Measurements from ENCODE around the gene PHYH.

The PHYH gene

DNA sequence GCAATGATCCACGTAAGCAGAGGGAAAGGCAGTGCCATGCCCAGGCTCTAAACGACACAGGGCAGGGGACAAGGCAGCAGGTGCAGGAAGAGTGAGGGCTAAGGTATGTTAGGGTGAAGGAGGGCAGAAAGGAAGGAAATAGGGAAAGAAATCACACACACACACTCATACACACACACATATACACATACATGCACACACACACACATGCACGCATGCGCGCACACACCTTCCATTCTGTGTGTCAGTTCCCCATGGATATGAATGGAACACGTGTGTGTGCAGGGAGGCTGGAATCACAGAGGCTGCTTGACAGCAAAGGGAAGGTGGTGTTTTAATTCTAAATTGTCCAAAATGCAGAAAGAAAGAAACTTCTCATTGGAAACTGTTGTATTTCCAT, 6.2 kb upstream of the PHYH start:
- TF ChIP-seq, protein P1, sequence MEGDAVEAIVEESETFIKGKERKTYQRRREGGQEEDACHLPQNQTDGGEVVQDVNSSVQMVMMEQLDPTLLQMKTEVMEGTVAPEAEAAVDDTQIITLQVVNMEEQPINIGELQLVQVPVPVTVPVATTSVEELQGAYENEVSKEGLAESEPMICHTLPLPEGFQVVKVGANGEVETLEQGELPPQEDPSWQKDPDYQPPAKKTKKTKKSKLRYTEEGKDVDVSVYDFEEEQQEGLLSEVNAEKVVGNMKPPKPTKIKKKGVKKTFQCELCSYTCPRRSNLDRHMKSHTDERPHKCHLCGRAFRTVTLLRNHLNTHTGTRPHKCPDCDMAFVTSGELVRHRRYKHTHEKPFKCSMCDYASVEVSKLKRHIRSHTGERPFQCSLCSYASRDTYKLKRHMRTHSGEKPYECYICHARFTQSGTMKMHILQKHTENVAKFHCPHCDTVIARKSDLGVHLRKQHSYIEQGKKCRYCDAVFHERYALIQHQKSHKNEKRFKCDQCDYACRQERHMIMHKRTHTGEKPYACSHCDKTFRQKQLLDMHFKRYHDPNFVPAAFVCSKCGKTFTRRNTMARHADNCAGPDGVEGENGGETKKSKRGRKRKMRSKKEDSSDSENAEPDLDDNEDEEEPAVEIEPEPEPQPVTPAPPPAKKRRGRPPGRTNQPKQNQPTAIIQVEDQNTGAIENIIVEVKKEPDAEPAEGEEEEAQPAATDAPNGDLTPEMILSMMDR (IDR thresholded peaks at IDR 0.05; ENCODE audit: extremely low read depth, missing control alignments) = no peak
- no peak for DNase-seq (ENCODE audit: low spot score)

DNA sequence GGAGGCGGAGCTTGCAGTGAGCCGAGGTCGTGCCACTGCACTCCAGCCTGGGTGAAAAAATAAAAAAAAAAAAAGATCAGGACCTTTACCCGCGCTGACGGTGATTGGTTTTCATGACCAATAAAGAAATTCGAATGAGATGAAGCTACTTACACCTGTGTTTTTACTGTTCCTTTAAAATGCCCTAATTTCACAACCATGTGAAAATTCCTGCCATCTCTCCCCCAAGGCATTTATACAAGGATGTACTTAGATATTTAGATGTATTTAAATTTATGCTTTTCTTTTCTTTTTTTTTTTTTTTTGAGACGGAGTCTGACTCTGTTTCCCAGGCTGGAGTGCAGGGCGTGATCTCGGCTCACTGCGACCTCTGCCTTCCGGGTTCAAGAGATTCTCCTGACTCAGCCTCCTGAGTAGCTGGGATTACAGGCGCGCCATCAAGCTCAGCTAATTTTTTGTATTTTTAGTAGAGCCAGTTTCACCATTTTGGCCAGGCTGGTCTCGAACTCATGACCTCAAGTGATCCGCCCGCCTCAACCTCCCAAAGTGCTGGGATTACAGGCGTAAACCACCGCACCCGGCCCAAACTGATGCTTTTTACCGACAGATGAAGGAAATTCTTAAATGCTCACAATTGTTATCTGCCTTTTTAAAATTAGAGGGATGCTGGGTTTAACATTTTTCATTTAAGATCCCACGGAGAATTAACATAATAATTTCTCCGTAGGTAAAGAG, 3.1 kb upstream of the PHYH start:
- DNase-seq (ENCODE audit: low spot score) = no peak
- TF ChIP-seq, protein P1 (IDR thresholded peaks at IDR 0.05; ENCODE audit: extremely low read depth, missing control alignments) = no peak

DNA sequence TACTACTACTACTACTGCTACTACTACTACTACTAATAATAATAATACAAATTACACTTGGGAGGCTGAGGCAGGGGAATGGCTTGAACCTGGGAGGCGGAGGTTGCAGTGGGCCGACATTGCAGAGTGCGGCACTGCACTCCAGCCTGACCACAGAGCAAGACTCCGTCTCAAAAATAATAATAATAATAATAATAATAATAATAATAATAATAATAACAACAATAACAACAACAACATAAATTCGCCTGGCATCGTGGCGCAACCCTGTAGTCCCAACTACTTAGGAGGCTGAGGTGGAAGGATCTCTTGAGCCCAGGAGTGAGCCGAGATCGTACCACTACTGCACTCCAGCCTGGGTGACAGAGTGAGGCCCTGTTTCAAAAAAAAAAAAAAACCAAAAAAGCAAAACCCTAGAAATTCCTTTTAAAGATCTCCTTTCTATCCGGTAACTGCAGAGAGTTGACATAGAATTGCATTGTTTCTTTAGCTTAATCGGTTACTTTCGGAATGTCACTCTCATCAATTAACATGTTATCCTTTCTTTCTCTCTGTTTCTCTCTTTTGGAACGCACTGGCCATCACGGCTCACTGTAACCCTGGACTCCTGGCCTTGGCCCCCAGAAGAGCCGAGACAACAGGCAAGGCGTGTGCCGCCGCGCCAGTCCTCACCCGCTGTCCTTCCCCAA, 972 bp downstream of the PHYH start:
- TF ChIP-seq, protein P1 (IDR thresholded peaks at IDR 0.05; ENCODE audit: extremely low read depth, missing control alignments) = no peak

DNA sequence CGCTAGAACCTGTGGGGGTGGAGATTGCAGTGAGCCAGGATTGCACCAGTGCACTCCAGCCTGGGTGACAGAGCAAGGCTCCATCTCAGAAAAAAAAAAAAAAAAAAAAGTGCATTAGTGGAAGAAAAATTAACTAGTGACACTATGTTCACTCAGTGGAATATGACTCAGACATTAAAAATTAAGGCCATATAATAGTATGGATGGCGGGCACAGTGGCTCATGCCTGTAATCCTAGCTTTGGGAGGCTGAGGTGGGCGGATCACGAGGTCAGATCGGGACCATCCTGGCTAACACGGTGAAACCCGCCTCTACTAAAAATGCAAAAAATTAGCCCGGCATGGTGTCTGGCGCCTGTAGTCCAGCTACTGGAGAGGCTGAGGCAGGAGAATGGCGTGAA, 3.4 kb downstream of the PHYH start:
- TF ChIP-seq, protein P1 (IDR thresholded peaks at IDR 0.05; ENCODE audit: extremely low read depth, missing control alignments) = no peak
- DNase-seq (ENCODE audit: low spot score) = no peak

More for the DNA sequence above, 972 bp downstream of the PHYH start:
- peak; percentile 15 for DNase-seq (ENCODE audit: low spot score)

DNA sequence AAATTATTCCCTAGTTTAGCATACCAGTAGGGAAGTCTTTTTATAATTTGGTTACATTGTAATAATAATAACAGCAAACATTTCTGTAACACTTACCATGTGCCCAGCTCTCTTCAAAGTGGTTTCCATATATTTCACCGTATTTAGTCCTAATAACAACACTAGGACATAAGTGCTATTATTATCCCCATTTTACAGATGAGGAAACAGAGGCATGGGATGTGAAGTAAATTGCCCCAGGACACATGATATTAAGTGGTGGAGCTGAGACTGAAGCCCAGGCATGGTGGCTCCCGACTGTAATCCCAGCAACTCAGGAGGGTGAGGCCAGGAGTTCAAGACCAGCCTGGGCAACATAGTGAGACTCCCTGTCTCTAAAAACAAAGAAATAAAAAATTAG, 5.1 kb downstream of the PHYH start:
- no peak for DNase-seq (ENCODE audit: low spot score)
- TF ChIP-seq, protein P1 (IDR thresholded peaks at IDR 0.05; ENCODE audit: extremely low read depth, missing control alignments) = no peak

DNA sequence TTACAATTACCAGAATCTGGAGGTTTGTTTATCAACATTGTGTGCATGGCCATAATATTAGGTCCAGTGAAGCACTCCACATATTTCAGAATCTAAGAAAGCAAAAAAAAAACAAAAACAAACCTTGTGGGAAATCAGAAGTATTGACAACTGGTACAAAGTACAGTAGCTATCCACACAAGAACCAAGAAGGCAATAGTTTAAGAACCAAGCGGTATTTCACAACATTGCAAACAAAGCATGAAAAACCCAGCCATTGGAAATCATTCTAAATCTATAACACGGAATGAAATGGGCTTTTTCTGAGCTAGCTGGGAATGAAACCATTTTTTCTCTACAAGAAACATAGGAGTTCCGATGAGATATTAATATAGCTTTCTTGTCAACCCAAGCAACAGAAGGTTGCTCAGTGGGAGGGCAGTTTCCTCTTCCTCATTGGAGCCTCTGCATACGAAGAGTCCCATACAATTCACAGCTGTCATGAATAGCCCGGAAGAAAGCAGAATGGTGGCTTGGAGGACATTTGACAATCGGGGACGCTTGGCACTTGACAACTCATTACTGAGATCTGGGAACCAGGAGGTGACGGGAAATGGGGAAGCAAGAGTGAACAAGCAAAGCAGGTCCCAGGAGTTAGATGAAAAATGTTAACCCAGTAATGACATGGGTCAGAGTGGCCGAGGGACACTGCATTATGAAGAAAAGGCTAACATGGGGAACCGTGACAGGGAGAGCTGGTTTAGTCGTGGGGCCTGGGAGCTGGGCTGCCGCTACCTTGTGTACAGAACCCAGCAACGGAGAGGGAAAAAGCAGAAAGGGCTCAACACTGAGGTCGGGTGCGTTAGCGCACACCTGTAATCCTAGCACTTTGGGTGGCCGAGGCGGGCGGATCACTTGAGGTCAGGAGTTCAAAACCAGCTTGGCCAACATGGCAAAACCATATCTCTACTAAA, 7.8 kb downstream of the PHYH start:
- no peak for DNase-seq (ENCODE audit: low spot score)
- TF ChIP-seq, protein P1 (IDR thresholded peaks at IDR 0.05; ENCODE audit: extremely low read depth, missing control alignments) = no peak
